Heart left ventricle (tissue), 13 donors: Measurements from ENCODE around the gene CD300C.
"Not testable (repeated sequence)": the region's sequence is repeated elsewhere in the genome, so short reads cannot be mapped to it uniquely, and the experiment has no call there.

Source experiments
- CTCF ChIP-seq, 12 donors: fragments of 200-600 bp; sonication (generic) in 4 of 12; IDR thresholded peaks; one replicate each; pipeline versions ENCODE4 v1.5.0 to v1.8.0; 2018 to 2022; ENCODE audit warnings: antibody characterized with exemption in 12 of 12, mild to moderate bottlenecking in 5 of 12
- POLR2A ChIP-seq, 2 donors: fragments of 450-650 bp; IDR thresholded peaks; one replicate each; pipeline ENCODE4 v1.6.1; 2017; ENCODE audit warnings: antibody characterized with exemption in 2 of 2, mild to moderate bottlenecking in 2 of 2, moderate library complexity in 2 of 2
- donor health status: ischemic (EF 13 %, LVEDD 7.1; RV severe dilation, severe dysfunction).
- donor health status: DM: no; HTN: yes; CAD: no.
- donor health status: DM: no; HTN: no; CAD: no.
- donor health status: ischemic (EF 25% LVEDD 6.9; RV normal size, moderate dysfunction).
- donor health status: ischemic (EF 25% LVEDD 5.7; RV mildly dilated, moderate dysfunction).
- donor health status: ischemic (EF 35%, LVEDD 5.7; RV mildly dilated, moderate dysfunction).
- donor health status: nonischemic (EF 11% LVEDD 7.7; RV severe dilation, severe dysfunction).
- donor health status: DM: yes; HTN: yes; CAD: no.
- donor health status: PGD.
- donor health status: ischemic (EF 29% LVEDD 5.4; RV normal size, mild dysfunction).
- donor health status: nonischemic (EF 23%, LVEDD 6.1; RV moderate dilation, normal function).

GRCh38 chr17:74503949-74504348, 42.0 kb downstream of the CD300C start:
- not testable (repeated sequence) for TF ChIP-seq CTCF, POLR2A (IDR thresholded peaks at IDR 0.05)
